GM21723 (cell line): ENCODE results near the gene PRKN.

ENCODE experiments used
- ATAC-seq: cut with Tn5 transposase; IDR thresholded peaks from one replicate; pipeline ENCODE4 v1.9.1; 2021; ENCODE audit warnings: mild to moderate bottlenecking, moderate library complexity; ENCODE audit not compliant: unreplicated experiment

PRKN gene

DNA sequence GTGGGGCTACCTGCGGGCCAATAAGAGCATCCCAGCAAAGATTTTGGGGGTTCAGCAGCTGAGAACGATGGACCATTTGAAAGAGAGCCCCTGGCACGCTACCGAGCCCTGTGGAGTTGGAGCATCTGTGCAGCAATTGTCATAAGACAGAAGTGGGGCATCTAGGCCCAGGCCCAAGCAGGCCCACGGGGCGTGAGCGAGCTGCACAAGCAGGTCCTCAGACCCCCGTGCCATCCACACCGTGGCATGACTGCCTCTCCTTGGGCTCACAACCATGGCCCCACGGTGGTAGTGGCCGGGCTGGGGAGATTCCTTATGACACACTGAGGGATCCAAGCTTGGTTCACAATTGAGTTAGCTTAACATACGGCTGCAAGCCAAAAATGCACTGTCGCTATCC is 1350.5 kb downstream of the PRKN start:
- no peak for ATAC-seq

DNA sequence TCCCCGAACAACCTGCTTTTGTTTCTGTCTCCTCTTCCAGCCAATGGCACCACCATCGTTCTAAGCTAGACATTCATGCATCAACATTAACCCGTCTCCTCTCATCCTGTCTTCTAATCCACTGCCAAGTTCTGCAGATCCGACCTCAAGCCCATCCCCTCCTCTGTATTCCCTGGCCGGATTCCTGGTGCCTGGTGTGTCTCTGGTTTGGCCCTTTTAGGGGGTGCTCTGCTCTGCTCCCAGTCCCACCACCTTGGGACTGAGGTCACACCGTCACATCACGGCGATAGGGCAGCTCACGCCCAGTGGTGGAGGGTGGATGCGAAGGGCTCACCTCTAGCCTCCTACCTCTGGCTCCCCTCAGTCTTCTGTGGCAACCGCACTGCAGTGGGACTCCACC is 1351.2 kb downstream of the PRKN start:
- ATAC-seq, result no peak

DNA sequence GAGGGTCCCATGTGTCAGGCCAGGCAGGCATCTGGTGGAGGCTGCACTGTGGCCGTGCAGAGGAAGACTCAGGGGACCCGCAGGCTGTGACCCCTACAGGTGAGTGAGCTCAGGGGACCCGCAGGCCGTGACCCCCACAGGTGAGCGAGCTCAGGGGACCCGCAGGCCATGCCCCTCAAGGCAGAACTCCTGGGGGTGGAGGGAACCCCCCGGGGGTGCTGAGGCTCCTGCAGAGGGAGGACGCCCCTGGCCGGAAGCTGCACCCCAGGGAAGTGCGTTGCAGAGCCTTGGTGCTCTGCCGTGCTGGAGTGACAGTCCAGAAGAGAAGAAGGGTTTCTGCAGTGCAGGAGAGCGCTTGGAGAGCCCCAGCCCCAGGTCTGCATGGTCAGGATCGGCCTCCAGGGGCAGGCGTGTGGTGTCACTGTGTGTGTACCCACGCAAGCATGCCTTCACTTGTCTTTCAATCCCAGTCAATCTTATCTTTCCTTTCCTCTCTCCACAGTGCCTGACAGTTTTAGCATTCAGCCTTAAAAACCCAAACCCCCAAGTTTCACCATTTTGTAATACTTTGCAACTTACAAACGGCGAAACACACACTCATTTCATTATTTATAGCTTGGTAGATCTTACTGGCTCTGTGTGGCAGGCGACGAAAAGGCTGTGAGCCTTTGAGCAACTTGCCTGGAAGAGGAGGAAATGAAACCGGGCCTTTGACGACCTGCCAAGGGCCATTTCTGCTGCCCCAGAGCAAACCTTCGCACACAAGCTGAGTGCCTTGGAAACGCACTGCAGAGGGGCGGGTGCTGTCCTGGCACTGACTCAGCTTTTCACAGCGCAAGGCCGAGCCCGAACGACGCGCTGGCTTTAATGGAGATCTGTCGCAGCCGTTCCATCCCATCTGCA is 1352.3 kb downstream of the PRKN start:
- no peak for ATAC-seq

GRCh38 chr6:161373905-161374451 is 1353.6 kb downstream of the PRKN start:
- ATAC-seq, result peak; percentile 48

DNA sequence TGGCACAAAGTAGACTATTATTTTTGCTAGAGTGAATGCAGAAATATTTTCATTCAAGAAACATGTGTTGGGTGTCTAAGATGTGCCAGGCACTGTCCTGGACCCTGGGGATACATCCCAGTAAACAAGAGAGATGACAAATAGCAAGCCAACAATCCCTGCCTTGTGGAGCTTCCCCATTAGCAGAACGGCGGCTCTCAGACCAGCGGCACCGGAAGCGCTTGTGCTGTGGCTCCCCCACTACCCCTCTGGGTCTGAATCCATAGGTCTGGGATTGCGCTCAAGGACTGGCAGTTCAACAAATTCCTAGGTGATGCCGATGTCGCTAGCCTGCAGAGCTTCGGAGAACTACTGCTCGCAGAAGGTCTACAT is 1355.2 kb downstream of the PRKN start:
- no peak for ATAC-seq

DNA sequence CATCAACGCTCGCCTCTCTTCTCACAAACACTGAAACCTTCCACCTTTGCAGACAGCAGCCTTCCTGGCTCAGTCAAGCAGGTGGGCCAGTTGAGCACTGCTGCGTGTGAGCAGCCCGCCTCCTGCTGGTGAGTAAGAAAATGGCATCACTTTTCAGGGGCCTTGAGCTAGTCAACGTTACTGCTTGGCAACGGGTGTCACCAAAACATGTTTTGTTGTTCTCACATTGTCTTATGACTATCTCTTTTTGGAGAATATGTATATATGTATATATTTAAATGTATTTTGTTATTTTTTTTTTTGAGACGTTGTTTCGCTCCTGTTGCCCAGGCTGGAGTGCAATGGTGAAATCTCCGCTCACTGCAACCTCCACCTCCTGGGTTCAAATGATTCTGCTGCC is 1356.7 kb downstream of the PRKN start:
- ATAC-seq, result peak; percentile 91

DNA sequence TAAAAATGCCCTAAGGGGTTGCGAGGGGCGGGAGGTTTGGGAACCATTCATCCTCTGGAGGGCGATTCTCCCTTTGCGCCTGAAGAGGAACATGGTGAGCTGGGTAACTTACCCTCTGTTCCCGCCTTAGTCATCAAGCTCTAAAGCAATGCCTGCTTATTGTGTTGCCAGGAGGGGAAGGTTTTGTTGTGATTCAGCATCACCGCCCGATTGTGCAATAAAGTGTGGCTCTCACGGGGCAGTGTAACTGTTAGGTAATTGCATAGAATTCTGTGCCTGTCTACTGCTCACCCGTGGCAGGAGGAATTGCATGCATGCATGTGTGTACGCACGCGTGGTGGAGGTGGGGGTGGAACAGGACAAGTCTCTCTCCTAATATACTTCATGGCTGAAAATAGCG is 1358.2 kb downstream of the PRKN start:
- no peak for ATAC-seq

DNA sequence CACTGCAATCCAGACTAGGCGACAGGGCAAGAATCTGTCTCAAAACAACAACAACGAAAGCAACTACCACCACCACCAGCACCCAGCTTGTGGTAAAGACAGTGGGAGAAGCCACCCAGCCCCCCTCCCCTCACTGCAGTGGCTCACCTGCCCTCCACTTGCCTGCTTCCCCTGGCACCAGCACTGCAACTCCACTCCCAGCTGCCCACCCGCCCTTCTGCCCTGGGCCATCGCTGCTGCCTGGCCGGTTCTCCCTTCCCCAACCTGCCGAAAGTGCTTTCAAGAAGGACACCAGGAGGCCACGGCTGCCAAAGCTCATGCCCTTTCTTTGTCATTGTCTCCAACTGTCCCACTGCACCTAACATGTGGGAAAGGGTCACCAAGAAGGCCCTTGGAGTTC is 1359.1 kb downstream of the PRKN start:
- ATAC-seq, result no peak

DNA sequence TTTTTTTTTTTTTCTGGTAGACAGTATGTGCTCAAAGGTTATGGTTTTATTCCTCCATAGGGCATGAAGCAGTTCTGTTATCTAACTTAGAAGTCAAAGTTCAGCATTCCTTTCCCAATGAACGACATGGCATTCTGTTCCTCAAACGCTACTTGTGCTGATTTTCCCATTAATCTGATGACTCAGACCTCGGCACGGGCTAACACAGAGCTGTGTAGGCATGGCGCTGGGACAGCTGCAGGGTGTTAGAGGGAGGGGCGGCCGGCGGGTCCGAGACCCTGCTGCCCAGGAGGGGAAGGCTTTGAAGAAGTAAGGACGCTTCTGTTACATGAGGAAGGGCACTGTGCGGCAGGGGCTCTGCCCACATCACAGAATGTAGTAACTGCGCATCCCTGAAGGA is 1360.1 kb downstream of the PRKN start:
- no peak for ATAC-seq

DNA sequence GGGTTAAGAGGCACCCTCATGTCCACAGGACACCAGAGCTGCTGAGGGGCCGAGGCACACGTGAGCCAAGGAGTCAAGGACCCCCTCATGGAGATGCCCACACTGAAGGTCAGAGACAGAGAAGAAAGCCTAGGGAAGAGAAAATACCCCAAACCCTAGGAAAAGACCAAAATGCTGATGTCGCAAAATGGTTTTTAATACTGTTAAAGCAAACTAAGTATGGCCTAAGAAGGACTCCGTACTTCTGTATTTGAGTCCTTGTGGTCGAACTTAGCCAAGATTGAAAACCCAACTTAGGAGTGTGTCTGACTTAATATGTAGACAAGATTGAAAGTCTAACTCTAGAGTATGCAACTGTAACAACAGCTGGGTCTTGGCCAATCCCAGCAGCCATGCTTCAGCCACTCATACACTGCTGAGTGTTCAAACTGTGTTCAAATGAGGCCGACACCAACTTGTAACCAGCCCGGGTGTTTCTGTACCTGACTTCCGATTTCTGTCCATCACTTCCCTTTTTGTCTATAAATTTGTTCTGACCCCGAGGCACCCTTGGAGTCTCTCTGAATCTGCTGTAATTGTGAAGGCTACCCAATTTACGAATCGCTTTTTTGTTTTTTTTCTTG is 1361.2 kb downstream of the PRKN start:
- ATAC-seq, result no peak

GRCh38 chr6:161365633-161366032 is 1361.9 kb downstream of the PRKN start:
- ATAC-seq, result no peak

GRCh38 chr6:161363286-161363685 is 1364.3 kb downstream of the PRKN start:
- no peak for ATAC-seq

- no peak for ATAC-seq
Observed at GRCh38 chr6:161362266-161362665, 1365.3 kb downstream of the PRKN start.

- ATAC-seq, result no peak
Observed at GRCh38 chr6:161361529-161361928, 1366.0 kb downstream of the PRKN start.

DNA sequence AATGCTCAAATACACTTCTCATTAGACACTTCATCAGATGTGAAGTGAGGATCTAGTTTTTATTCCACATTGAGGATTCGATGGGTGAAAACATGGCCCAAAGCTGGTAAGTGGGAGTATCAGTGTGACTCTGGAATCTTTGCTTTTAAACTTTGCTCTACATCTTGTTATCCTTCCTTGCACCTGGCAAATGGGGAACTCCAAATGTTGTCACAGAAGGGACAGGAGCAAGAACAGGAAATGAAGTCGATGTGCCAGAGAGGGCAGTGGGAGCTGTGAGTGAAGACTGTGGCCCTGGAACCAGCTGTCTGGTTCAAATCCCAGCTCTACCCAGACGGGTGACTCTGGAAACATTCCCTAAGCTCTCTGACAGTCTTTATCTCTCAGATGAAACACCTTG is 1367.0 kb downstream of the PRKN start:
- ATAC-seq, result no peak

DNA sequence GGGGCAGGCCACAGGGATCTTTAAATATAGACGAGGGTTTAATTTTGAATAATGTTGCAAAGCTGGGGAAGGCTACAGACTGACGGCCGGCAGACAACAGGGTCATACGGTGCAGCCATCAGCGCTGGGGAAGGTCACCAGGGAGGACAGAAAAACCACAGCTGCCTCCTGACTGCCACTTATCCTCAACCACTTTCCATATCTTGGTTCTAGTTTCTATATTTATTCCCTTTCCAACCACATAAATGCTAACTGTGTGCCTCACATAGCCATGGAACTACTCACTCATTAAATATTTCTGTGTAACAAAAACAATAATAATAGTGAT is 1368.0 kb downstream of the PRKN start:
- no peak for ATAC-seq

- ATAC-seq, result no peak
Observed at GRCh38 chr6:161356167-161356854, 1371.3 kb downstream of the PRKN start.

DNA sequence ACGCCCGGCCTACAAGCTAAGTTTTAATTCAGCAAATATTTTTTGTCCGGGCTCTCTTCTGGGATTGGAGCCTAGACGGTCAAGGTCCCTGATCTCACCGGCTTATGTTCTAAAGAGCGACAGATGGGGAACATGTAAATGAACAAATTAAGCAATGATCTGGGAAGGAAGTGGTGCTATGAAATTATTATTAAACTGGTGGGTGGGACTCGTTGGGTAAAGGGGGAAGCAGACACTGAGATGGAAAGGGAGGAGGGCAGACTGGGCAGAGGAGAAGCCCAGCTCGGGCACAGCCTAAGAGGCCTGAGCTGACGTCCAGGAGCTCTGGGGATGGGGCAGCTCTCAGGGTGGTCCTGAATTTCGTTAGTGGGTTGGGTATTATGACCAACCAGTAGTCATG is 1371.9 kb downstream of the PRKN start:
- no peak for ATAC-seq

DNA sequence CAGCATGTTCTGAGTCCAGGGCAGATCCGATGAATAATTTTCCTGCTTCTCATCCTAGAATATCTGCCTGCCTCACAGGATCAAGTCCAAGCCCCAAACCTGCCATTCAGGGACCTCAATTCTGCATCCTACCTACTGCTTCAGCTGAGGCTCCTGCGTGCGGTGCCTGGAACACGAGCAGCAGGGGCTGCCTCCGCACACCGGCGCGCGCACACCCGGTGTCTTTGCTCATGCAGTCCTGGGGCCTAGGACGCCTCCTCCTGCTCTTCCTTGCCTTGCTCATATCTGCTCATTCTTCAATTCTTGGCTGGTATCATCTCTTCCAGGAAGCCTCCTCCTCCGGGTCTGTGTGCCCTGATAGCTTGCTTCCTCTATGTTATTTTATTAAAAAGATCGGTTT is 1372.6 kb downstream of the PRKN start:
- ATAC-seq, result no peak

DNA sequence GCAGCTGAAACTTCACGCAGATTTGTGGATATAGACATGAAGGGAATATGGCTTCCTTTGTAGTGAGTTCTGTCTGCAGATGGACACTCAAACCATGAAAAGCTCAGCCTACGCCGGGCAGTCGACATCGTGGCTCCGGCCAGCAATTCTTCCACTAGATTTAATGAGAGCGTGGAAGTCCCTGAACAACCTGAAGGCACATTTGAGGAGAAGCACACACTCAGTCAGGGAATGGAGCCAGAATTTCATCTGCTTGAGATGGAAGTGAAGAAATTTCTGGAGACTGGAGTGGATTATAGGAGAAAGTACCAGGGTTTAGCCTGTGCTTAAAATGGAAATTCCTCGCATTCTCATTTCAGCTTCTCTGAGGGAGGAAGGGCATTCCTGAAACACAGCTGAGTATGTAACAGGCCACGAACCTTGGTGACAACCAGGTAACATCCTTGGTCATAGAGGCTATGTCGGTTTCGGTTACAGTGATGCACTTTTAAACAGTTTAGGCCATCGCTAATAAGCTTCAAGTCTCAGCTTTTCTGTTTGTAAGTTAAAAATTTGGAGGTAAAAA is 1373.2 kb downstream of the PRKN start:
- no peak for ATAC-seq

GRCh38 chr6:161353208-161353613 is 1374.4 kb downstream of the PRKN start:
- ATAC-seq, result no peak
